IMR-90 (cell line): ENCODE results near the gene SPATC1L. TPM values are rescaled to one million over a fixed set of nuclear protein-coding genes. Genes with fewer than 3 reads are reported as not detected.

ENCODE experiments used
- ATAC-seq: fragments of 200-7000 bp; cut with Tn5 transposase; 2 replicates; pipeline ENCODE4 v1.9.1; 2020; ENCODE audit warnings: low read depth, mild to moderate bottlenecking, moderate library complexity
- BruUV-seq: library from RNA; stranded (reverse); fragments of 400-500 nt; replicated peaks from 2 replicates; lab custom pipeline; 2021; lab: Mats Ljungman, UMichigan
- CTCF ChIA-PET: fragments of 300-600 bp; formaldehyde crosslinking; extraction: SDS; loops from one replicate; lab custom pipeline; 2021; ENCODE audit warnings: antibody characterized with exemption; lab: Yijun Ruan, JAX
- POLR2A ChIA-PET: fragments of 300-600 bp; sonication (Branson Sonifier 250); formaldehyde crosslinking; loops from one replicate; lab custom pipeline; 2022; ENCODE audit warnings: antibody characterized with exemption; ENCODE audit not compliant: unreplicated experiment; lab: Charles Lee
- DNase-seq: peaks from one replicate; pipeline ENCODE4 v3.0.0; 2013
- H2AFZ ChIP-seq: replicated peaks from 2 replicates; pipeline ENCODE3; 2013; ENCODE audit warnings: low read length, mild to moderate bottlenecking; ENCODE audit not compliant: poor library complexity
- H2AK5ac ChIP-seq: 2 replicates; pipeline ENCODE4 v1.6.1; 2013; ENCODE audit warnings: low read depth, low read length, inconsistent platforms
- H2AK9ac ChIP-seq: replicated peaks from 2 replicates; pipeline ENCODE3; 2013; ENCODE audit warnings: mild to moderate bottlenecking, low read depth, low read length, moderate library complexity; ENCODE audit not compliant: poor library complexity
- H2BK120ac ChIP-seq: 2 replicates; pipeline ENCODE4 v1.6.1; 2013; ENCODE audit warnings: low read depth, low read length, inconsistent platforms
- H2BK15ac ChIP-seq: 3 replicates; pipeline ENCODE4 v1.6.1; 2013; ENCODE audit warnings: low read depth, low read length, inconsistent platforms
- H2BK20ac ChIP-seq: 2 replicates; pipeline ENCODE4 v1.6.1; 2013; ENCODE audit warnings: low read depth, mild to moderate bottlenecking, inconsistent platforms, low read length, moderate library complexity
- H2BK5ac ChIP-seq: 2 replicates; pipeline ENCODE4 v1.6.1; 2013; ENCODE audit warnings: mild to moderate bottlenecking, low read depth, low read length, inconsistent platforms; ENCODE audit not compliant: poor library complexity, severe bottlenecking
- H3K14ac ChIP-seq: replicated peaks from 2 replicates; pipeline ENCODE4 v1.6.1; 2013; ENCODE audit warnings: low read depth, low read length, inconsistent platforms
- H3K18ac ChIP-seq: 2 replicates; pipeline ENCODE4 v1.6.1; 2013; ENCODE audit warnings: low read depth, low read length, control low read depth
- H3K23ac ChIP-seq: 2 replicates; pipeline ENCODE4 v1.6.1; 2013; ENCODE audit warnings: low read depth, low read length, inconsistent platforms
- H3K27ac ChIP-seq: 2 replicates; pipeline ENCODE4 v1.5.1; 2013; ENCODE audit warnings: mild to moderate bottlenecking, control low read depth, low read length; ENCODE audit not compliant: insufficient read depth
- H3K27me3 ChIP-seq: 2 replicates; pipeline ENCODE4 v1.6.1; 2013; ENCODE audit warnings: low read length; ENCODE audit not compliant: control insufficient read depth, insufficient read depth
- H3K36me3 ChIP-seq: 2 replicates; pipeline ENCODE4 v1.6.1; 2013; ENCODE audit warnings: low read length, mixed read lengths; ENCODE audit not compliant: control insufficient read depth, insufficient read depth
- H3K4ac ChIP-seq: 2 replicates; pipeline ENCODE4 v1.6.1; 2013; ENCODE audit warnings: low read depth, low read length, inconsistent platforms
- H3K4me1 ChIP-seq: 2 replicates; pipeline ENCODE4 v1.6.1; 2013; ENCODE audit warnings: low read length, mixed read lengths; ENCODE audit not compliant: control insufficient read depth, insufficient read depth
- H3K4me2 ChIP-seq: 2 replicates; pipeline ENCODE4 v1.6.1; 2013; ENCODE audit warnings: low read depth, mild to moderate bottlenecking, control low read depth, low read length, moderate library complexity
- H3K4me3 ChIP-seq: 2 replicates; pipeline ENCODE4 v1.5.1; 2013; ENCODE audit warnings: low read depth, mild to moderate bottlenecking, control low read depth, low read length, moderate library complexity; ENCODE audit not compliant: insufficient read depth
- H3K56ac ChIP-seq: 2 replicates; pipeline ENCODE4 v1.6.1; 2013; ENCODE audit warnings: low read length, inconsistent platforms; ENCODE audit not compliant: insufficient read depth; ENCODE audit errors: extremely low read depth
- H3K79me1 ChIP-seq, 2 experiments: 2 replicates each; pipeline ENCODE4 v1.6.1; 2013; ENCODE audit warnings: low read length in 2 of 2, inconsistent platforms in 1 of 2, low read depth in 1 of 2
- H3K9ac ChIP-seq: 2 replicates; pipeline ENCODE4 v1.6.1; 2013; ENCODE audit warnings: low read depth, low read length, control low read depth
- H3K9me1 ChIP-seq: 2 replicates; pipeline ENCODE4 v1.6.1; 2013; ENCODE audit warnings: low read length, inconsistent platforms; ENCODE audit not compliant: insufficient read depth
- H3K9me3 ChIP-seq: 2 replicates; pipeline ENCODE4 v1.6.1; 2013; ENCODE audit warnings: low read length; ENCODE audit not compliant: control insufficient read depth, insufficient read depth
- H4K20me1 ChIP-seq: 2 replicates; pipeline ENCODE4 v1.6.1; 2013; ENCODE audit warnings: low read length, inconsistent platforms; ENCODE audit not compliant: insufficient read depth
- H4K5ac ChIP-seq: 2 replicates; pipeline ENCODE4 v1.6.1; 2013; ENCODE audit warnings: mild to moderate bottlenecking, low read depth, low read length, control low read depth
- H4K8ac ChIP-seq, 2 experiments: 2 replicates each; pipeline ENCODE4 v1.6.1; 2013; ENCODE audit warnings: low read depth in 2 of 2, low read length in 2 of 2, control low read depth in 1 of 2, inconsistent platforms in 1 of 2
- H4K91ac ChIP-seq: 2 replicates; pipeline ENCODE4 v1.6.1; 2013; ENCODE audit warnings: low read depth, low read length, inconsistent platforms; ENCODE audit not compliant: insufficient read depth
- CHD1 ChIP-seq: IDR thresholded peaks from 2 replicates; pipeline ENCODE4 v1.6.1; 2012; ENCODE audit warnings: low read depth, low read length, improper control_type of control experiment
- MAZ ChIP-seq: IDR thresholded peaks from 2 replicates; pipeline ENCODE4 v1.6.1; 2012; ENCODE audit warnings: low read depth, mild to moderate bottlenecking, low read length, improper control_type of control experiment, moderate library complexity, borderline replicate concordance
- RAD21 ChIP-seq: IDR thresholded peaks from 2 replicates; pipeline ENCODE4 v1.6.1; 2012; ENCODE audit warnings: low read length, improper control_type of control experiment
- RFX5 ChIP-seq: IDR thresholded peaks from 2 replicates; pipeline ENCODE4 v1.8.0; 2012; ENCODE audit warnings: low read depth, mild to moderate bottlenecking, low read length, moderate library complexity
- WGBS, 2 experiments: methylation state at CpG; one replicate each; pipeline versions ENCODE4 v1.1.5 to v1.1.7; 2013; ENCODE audit warnings: missing lambda C conversion rate in 2 of 2; ENCODE audit not compliant: insufficient read length in 1 of 2; ENCODE audit errors: extremely low coverage in 2 of 2; 5-methylcytosine and 5-hydroxymethylcytosine counted together
- dilution Hi-C: fragments of 300-500 bp; cut with HindIII; formaldehyde crosslinking; loops from one replicate; pipeline ENCODE4 v1.14.3; 2018; ENCODE audit warnings: low sequenced_read_pairs; ENCODE audit not compliant: unreplicated experiment
- in situ Hi-C: fragments of 300-500 bp; cut with MboI; formaldehyde crosslinking; loops from 3 replicates; pipeline ENCODE4 v1.14.3; 2019; ENCODE audit warnings: low sequenced_read_pairs, inconsistent platforms, mixed read lengths
- intact Hi-C: fragments of 100-400 bp; cut with micrococcal nuclease; formaldehyde crosslinking; loops from 2 replicates; pipeline ENCODE4 v1.10.0; 2022
- polyA plus RNA-seq, 3 experiments: library from polyadenylated mRNA; depleted of rRNA; stranded (reverse); fragments of >200 nt; gene quantifications; 2 replicates each; pipeline ENCODE4 v1.2.3, GENCODE V29; 2012; ENCODE audit warnings: low replicate concordance in 1 of 3
- total RNA-seq: library from RNA; depleted of rRNA; stranded (reverse); fragments of >200 nt; gene quantifications from 2 replicates; pipeline ENCODE4 v1.2.3, GENCODE V29; 2012
- TF ChIP-seq, protein P1 (sequence below): fragments of 150-350 bp; IDR thresholded peaks from 2 replicates; pipeline ENCODE4 v1.6.1; 2017; ENCODE audit warnings: mild to moderate bottlenecking, antibody characterized with exemption, low read length, low read depth

SPATC1L gene
- total and polyA plus RNA-seq, 2 of the 4 experiments (the other 2 are of a cell fraction): 3.8 to 17.2 TPM

GRCh38 chr21:46211376-46211775 is 27.1 kb upstream of the SPATC1L start:
- no peak overlapping the region for H3K4ac ChIP-seq
- H3K36me3 ChIP-seq: peaks cover 52% of the 10 kb centered on the region
- WGBS, 2 experiments: no CpG with 5 or more reads among the region's 7 CpGs
- H2AK5ac ChIP-seq: no peak overlapping the region
- no peaks in the 10 kb centered on the region for H3K4me1 ChIP-seq
- no peaks in the 10 kb centered on the region for H3K27me3 ChIP-seq
- no peak overlapping the region for H4K91ac ChIP-seq
- H2BK20ac ChIP-seq: no peak overlapping the region
- ATAC-seq (no peak), DNase-seq (no peak)
- no peak overlapping the region for H2BK5ac ChIP-seq
- H4K5ac ChIP-seq: no peak overlapping the region
- H3K9me1 ChIP-seq: 0 out of 2 replicates have a peak, but pooled peaks cover 4% of the 10 kb centered on the region
- H3K56ac ChIP-seq: no peak overlapping the region
- H3K23ac ChIP-seq: no peak overlapping the region
- no peaks in the 10 kb centered on the region; a peak in 1 of 4 replicates for H3K79me1 ChIP-seq
- in situ Hi-C loops: no loop called here
- BruUV-seq: no TSS peak
- H4K20me1 ChIP-seq: peaks cover 12% of the 10 kb centered on the region; the same call in 1 of the 2 replicates
- no peaks in the 10 kb centered on the region for H3K9me3 ChIP-seq
- CTCF ChIA-PET: no interaction called here
- dilution Hi-C loops: no loop called here
- no peak overlapping the region for H3K9ac ChIP-seq
- H3K4me3 ChIP-seq: no peak overlapping the region
- H4K8ac ChIP-seq: no peak overlapping the region
- intact Hi-C loops: no loop called here
- H2AK9ac ChIP-seq: peak overlapping the region; percentile 50
- no peak overlapping the region for H2BK120ac ChIP-seq
- no peak overlapping the region for H3K4me2 ChIP-seq
- TF ChIP-seq, protein P1, sequence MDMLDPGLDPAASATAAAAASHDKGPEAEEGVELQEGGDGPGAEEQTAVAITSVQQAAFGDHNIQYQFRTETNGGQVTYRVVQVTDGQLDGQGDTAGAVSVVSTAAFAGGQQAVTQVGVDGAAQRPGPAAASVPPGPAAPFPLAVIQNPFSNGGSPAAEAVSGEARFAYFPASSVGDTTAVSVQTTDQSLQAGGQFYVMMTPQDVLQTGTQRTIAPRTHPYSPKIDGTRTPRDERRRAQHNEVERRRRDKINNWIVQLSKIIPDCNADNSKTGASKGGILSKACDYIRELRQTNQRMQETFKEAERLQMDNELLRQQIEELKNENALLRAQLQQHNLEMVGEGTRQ: no peak
- TF ChIP-seq RFX5: no peak
- no peak for TF ChIP-seq RAD21
- no peak for TF ChIP-seq MAZ
- TF ChIP-seq CHD1: no peak
- H2BK15ac ChIP-seq: no peak overlapping the region
- no peak overlapping the region for H3K14ac ChIP-seq
- no peak overlapping the region for H3K27ac ChIP-seq
- POLR2A ChIA-PET: no interaction called here
- no peak overlapping the region for H3K18ac ChIP-seq
- H2AFZ ChIP-seq: no peak overlapping the region
